ENCODE measurements around the gene CD248.

GRCh38 chr11:66284526-66285078 is 32.2 kb downstream of the CD248 start:
- TF ChIP-seq, protein P1, sequence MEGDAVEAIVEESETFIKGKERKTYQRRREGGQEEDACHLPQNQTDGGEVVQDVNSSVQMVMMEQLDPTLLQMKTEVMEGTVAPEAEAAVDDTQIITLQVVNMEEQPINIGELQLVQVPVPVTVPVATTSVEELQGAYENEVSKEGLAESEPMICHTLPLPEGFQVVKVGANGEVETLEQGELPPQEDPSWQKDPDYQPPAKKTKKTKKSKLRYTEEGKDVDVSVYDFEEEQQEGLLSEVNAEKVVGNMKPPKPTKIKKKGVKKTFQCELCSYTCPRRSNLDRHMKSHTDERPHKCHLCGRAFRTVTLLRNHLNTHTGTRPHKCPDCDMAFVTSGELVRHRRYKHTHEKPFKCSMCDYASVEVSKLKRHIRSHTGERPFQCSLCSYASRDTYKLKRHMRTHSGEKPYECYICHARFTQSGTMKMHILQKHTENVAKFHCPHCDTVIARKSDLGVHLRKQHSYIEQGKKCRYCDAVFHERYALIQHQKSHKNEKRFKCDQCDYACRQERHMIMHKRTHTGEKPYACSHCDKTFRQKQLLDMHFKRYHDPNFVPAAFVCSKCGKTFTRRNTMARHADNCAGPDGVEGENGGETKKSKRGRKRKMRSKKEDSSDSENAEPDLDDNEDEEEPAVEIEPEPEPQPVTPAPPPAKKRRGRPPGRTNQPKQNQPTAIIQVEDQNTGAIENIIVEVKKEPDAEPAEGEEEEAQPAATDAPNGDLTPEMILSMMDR (conservative IDR thresholded peaks at IDR 0.05; ENCODE audit: low read depth in 2 of 2) = no peak
- TF ChIP-seq CREB1 (CRISPR knock-in tag; IDR thresholded peaks at IDR 0.05; ENCODE audit: low read depth) (no peak), EZH2 (IDR thresholded peaks at IDR 0.05; ENCODE audit: low read depth, unreplicated experiment) (no peak), POLR2AphosphoS5 (IDR thresholded peaks at IDR 0.05; ENCODE audit: low read depth) (no peak)
- TF ChIP-seq, protein P2, sequence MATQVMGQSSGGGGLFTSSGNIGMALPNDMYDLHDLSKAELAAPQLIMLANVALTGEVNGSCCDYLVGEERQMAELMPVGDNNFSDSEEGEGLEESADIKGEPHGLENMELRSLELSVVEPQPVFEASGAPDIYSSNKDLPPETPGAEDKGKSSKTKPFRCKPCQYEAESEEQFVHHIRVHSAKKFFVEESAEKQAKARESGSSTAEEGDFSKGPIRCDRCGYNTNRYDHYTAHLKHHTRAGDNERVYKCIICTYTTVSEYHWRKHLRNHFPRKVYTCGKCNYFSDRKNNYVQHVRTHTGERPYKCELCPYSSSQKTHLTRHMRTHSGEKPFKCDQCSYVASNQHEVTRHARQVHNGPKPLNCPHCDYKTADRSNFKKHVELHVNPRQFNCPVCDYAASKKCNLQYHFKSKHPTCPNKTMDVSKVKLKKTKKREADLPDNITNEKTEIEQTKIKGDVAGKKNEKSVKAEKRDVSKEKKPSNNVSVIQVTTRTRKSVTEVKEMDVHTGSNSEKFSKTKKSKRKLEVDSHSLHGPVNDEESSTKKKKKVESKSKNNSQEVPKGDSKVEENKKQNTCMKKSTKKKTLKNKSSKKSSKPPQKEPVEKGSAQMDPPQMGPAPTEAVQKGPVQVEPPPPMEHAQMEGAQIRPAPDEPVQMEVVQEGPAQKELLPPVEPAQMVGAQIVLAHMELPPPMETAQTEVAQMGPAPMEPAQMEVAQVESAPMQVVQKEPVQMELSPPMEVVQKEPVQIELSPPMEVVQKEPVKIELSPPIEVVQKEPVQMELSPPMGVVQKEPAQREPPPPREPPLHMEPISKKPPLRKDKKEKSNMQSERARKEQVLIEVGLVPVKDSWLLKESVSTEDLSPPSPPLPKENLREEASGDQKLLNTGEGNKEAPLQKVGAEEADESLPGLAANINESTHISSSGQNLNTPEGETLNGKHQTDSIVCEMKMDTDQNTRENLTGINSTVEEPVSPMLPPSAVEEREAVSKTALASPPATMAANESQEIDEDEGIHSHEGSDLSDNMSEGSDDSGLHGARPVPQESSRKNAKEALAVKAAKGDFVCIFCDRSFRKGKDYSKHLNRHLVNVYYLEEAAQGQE (IDR thresholded peaks at IDR 0.05; ENCODE audit: unreplicated experiment) = no peak
